Right forelimb (tissue), 1 donor: ENCODE data around the gene CA7.
"Not testable (repeated sequence)": the region's sequence is repeated elsewhere in the genome, so short reads cannot be mapped to it uniquely, and the experiment has no call there.

Experiments
- DNase-seq: peaks from one replicate; pipeline ENCODE4 v3.0.0-alpha.2; 2018

CA7 gene

DNA sequence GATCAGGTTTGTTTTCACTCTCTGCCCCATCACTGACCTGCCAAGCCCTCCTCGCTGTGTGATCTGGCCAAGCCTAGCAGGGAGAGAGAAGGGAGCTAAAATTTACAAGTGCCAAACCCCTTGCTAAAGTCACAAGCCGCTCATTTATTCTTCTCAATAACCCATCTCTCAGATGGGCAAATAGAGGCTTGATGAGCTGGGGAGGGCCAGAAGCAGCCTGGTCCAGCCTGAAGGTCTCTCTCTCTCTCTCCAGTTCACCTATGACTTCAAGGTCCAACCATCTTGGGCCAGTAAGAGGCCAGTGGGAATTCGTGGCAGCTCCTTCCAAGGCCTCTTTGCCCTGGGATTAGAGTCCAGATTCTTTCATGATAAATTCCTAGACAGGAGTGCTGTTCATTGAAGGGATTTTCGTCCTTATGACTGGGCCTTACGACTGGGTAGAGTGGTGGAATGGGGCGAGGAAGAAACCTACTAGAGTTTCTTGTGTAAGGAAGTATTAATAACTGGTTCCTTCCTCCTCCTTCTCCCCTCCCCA, 3.4 kb downstream of the CA7 start:
- DNase-seq: no peak

DNA sequence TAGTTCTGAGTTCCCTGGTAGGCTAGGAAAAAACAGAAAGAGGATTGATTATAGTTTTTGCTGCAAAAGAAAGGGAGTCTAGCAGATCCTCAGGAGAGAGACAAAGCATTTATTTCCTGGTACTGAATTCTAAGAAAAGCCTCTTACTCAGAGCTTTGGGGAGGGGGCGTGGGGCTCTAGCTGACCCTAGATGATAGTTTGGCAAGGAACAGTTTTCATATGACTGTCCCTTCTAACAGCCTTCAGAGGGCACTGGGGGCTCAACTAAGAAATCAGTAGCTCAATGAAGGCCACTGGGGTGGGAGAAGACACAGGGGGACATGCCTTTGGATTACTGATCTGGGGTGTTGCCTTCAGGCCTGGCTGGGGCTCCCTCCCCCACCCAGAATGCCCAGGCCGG, 4.0 kb downstream of the CA7 start:
- no peak for DNase-seq

DNA sequence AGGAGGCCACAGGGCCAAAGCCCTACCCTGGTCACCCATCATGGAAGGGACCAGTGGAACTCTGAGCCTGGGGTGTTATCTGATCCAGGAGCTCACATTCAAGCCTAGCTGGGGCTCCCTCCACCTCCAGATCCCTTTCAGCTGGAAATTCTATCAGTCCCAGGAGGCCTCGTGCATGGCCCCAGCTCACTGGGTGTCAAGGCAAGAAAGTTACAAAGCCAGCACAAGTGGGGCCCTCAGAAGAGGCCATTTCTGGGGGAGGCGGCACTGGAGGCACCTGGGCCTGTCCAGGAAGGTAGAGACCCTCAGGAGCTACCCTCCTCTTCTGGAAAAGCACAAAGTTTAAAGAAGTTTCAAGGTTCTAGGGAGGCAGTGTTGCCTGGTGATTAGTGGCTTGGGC, 4.8 kb downstream of the CA7 start:
- DNase-seq: no peak

DNA sequence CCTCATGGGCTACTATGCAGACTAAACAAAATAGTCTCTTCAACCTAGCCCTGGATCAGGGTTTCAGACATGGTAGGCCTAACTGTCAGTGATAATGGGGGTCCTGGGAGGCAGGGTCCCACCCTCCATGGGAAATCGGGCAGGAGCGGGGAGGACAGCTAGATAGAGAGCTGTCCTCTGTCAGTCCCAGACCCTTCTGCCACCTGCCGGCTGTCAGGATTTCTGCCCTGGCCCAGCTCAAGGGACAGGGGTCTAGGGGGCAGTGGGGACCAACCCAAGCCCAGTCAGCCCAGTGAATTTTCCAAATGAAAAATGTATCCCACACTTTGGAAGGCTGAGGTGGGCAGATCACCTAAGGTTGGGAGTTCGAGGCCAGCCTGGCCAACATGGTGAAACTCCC, 5.3 kb downstream of the CA7 start:
- DNase-seq: no peak

DNA sequence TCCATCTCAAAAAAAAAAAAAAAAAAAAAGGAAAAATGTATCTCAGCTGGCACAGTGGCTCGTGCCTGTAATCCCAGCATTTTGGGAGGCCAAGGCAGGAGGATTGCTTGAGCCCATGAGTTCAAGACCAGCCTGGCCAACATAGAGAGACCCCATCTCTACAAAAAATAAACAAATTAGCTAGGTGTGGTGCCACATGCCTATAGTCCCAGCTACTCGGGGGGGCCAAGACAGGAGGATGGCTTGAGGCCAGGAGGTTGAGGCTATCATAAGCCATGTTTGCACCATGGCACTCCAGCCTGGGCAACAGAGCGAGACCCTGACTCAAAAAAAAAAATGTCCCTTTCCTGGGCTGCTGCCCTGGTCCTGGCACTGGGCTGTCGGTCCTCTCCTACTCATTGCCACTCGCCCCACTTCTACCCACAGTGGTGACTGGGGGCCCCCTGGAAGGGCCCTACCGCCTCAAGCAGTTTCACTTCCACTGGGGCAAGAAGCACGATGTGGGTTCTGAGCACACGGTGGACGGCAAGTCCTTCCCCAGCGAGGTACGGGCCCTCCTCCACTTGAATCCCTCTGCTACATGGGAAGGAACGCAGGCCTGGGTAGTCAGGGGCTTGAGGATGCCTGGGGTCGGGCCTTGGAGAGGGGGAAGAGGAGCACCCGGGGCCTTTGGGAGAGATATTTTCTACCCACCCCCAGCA, 6.1 kb downstream of the CA7 start:
- DNase-seq: no peak

DNA sequence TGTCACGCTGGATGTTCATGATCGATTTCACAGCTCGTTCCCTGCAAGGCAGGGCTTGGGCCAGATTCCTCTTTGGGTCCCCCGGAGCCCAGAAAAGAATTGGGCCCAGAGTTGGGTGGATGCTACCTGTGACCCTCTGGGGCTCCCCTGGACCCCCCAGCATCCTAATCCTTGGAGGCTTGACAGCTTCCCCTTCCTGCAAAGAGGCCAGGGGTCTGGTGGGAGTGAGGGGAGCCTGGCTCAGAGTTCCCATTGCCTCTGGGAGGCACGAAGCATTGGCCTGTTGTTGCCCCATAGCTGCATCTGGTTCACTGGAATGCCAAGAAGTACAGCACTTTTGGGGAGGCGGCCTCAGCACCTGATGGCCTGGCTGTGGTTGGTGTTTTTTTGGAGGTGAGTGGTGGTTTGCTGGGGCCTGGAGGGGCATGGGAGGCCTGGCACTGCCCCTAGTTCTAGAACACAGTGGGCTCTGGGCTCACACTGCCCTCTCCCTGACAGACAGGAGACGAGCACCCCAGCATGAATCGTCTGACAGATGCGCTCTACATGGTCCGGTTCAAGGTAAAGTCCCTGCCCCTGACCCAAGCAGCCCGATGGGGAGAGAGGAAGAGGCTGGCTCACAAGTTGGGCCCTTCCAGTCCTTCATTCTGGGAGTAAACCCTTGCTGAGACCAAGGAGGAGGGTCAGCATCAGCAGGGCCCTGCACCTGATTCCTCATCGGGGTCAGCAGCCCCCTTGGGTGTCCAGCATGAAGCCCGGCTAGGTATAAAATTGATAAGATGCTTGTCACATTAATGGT, 7.2 kb downstream of the CA7 start:
- DNase-seq: no peak

DNA sequence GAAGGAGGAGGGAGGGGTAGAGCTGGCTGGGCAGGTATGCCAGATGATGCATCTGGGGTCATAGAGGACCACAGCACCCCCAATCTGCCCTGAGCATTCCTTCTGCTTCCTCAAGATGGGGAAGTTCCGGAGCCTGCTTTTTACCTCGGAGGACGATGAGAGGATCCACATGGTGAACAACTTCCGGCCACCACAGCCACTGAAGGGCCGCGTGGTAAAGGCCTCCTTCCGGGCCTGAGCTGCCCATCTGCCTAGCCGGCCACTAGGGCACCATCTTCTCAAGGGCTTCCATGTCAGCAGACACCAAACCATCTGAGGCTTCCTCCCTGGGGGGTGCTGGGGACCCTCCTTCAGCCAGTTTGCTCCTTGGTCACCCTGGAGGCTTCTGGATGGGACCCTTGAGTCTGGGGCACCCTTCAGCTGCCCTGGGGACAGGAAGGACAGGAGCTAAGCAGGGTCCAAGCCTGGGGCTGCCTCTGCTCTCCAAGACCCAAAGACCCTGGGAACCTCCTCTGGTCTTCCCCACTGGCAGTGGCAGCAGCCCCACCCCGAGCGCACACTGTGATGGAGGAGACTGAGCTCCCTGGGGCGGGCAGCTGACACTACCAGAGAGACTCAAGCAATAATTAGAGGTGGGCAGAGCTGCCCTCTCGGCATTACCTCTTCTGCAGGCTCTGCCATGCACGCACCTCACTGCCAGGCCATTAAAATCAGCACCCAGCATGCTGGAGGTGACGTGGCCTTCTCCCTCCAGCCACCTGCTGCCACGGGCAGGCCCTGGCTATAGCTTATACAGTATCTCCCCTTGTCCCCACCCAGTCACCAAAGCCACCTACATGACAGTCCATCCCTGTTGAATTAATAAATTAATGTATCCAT, 9.3 kb downstream of the CA7 start:
- DNase-seq: no peak

DNA sequence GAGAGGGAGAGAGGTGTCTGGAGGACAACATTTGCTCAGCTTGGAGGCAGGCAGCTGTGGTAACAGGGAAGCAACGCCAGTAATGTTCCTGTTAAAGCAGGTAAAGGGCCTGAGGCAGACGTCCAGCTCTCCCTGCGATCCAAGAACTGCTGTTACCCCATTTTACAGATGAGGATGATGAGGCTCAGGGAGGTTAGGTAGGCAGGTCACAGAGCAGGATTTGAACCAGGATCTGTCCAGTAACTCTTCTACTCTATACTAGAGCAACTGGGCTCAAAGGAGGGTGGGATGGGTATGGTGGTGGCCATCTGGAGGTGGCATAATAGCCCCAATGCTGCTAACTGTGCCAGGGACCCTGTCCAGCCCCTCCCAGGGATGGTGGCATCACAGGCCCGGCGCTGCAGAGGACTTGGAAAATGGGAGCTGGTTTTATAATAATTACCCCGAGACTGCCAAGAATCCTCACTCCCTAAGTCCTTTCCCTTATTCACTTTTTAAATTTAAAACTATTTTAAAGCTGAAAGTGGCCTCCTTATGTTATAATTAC, 12.0 kb downstream of the CA7 start:
- no peak for DNase-seq

DNA sequence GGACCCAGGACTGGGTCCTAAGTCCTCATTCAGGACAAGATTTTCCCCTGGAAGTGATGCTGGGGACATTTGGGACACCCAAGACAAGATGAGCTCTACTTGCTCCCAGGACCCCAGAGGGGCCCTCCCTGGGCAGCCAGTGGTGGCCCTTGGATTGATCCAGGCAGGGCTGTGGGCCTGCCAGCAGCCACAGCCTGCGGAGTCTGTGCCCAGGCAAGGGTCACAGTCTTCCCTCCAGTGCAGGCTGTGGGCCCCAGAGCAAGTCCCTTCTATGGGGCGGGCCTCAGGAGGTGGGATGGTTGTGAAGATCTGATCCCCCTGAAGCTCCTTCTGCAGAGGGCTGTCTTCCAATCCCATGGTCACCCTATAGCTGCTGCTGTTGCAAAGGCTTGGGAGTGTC, 12.6 kb downstream of the CA7 start:
- DNase-seq: no peak

DNA sequence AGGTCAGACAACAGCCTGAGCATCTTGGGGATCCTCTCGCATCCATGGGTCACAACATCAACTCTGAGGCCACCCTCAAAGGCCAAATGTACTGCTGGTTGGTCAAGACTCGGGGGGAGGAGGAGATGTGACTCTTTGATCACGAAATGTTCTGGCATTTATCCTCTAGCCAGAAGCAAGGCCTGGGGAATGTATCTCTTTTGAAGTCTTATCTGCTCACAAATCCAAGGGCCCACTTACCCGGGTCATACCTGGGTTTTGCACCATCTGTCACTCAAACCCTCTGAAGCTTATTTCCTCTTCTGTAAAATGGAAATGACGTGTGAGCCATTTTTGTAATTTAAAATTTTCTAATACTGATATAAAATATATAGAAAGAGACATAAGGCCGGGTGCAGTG, 13.2 kb downstream of the CA7 start:
- DNase-seq: no peak

DNA sequence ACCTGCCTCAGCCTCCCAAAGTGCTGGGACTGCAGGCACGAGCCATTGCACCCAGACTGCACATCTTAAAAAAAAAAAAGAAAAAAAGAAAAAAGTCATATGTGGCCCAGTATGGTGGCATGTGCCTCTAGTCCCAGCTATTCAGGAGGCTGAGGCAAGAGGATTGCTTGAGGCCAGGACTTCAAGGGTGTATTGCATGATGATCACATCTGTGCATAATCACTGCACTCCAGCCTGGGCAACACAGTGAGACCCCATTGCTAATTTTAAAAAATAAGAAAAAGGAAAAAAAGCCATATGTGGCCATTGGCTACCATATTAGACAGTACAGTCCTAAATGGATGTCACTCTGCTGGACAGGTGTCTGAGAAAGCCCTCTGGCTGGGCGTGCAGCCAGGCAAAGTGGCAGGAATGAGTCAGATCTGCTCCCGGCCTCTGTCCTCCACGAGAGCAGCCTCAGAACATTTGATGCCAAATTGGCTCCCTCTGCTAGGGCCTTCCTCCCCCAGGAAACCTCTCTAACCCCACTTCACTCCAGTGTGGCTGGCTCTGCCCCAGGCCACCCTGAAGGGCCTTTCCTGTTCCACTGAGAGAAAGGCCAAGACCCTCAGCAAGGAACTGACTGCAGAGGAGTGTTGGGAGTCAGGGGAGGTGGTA, 14.7 kb downstream of the CA7 start:
- no peak for DNase-seq

DNA sequence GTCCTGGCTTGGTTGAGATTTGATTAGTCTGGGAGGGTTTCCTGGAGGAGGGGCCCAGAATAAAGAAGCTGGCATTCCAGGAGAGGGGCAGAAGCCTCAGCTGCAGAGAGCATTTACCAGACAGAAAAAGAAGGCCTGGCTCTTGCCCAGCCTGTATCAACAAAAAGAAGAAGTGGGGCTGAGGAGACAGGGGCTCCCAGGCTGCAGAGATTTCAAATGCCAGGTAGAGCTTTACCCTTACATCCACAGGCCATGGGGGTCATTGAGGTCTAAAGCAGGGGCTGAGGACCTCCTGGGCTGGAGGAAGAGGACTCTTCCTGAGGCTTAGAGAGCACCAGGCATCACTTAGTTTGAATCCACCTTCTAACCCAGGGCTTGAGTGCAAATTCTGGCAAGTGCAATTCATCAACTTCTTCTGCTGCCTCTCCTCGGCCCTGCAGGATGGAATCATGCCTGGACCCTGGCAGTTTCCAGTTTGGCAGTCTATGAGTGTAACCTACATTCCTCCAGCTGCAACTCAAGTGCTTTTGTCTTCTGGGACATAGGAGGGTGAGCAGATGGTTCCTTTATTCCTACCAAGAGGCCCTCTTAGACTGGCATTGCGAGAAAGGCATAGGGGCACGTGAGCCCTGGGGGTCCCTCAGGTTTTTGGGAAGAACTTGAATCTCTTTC, 15.3 kb downstream of the CA7 start:
- no peak for DNase-seq

DNA sequence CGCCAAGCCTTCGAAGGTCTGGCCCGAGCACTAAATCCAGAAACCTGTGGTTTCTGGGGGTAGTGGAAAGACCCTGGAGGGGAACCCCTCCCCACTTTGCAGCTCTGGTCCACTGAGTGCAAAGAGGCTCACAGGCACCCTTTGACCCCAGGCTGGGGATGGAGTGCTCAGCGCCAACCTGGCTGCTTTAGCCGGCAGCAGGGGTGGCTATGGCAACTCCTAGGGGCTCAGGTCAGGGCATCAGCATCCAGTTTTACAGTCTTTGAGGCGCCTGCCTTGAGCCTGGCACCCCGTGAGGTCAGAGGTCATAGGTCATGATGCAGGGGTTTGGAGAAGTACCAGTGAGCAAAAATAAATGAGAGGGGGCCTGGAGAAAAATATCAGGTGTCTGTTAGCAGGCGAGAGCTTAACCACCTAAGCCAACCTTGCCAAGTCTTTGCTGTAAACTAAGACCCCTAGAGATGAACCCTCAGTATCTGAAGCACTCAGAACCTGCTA, 17.9 kb downstream of the CA7 start:
- DNase-seq: no peak

DNA sequence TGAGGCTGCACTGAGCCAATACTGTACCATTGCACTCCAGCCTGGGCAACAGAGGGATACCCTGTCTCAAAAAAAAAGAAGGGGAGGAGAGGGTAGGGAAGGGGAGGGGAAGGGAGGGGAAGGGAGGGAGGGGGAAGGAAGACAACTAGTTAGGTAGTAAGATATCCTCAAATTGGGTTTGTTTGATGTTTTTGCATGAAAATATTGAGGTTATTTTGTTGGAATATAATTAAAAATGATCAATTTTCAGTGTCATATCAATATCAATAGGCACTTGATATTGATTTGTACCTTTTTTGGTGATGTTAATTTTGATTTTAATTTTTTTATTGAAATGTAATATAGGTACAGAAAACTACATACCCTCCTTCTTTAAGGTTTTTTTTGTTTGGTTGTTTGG, 19.5 kb downstream of the CA7 start:
- DNase-seq: no peak

DNA sequence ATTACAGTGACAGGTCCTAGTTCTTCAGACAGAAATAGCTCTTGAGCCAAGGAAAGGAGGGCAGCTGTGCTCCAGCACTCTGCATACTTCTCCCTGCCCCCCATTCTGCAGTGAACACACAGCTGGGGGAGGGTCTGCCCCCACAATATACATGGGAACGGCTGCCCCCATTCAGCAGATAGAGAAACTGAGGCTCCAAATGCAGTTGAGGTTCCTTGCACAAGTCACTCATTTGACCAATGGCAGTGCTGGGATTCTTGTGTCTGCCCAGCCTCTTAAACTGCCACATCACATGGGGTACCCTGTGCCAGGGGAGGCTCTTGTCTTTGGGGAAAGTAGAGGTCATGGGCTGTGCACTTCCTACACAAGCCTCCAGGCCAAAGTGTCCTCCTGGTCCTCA, 25.2 kb downstream of the CA7 start:
- no peak for DNase-seq

DNA sequence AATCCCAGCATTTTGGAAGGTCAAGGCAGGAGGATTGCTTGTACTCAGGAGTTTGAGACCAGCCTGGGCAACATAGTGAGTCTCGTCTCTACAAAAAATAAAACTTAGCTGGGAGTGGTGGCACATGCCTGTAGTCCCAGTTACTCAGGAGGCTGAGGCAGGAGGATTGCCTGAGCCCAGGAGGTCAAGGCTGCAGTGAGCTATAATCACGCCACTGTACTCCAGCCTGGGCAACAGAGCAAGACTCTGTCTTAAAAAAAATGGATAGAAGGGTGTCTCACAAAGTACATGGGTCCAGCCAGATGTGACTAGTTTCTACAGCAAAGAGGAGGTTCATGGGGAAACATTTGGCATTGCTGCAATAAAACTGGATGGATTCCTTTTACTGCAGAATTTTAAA, 27.1 kb downstream of the CA7 start:
- not testable (repeated sequence) for DNase-seq

DNA sequence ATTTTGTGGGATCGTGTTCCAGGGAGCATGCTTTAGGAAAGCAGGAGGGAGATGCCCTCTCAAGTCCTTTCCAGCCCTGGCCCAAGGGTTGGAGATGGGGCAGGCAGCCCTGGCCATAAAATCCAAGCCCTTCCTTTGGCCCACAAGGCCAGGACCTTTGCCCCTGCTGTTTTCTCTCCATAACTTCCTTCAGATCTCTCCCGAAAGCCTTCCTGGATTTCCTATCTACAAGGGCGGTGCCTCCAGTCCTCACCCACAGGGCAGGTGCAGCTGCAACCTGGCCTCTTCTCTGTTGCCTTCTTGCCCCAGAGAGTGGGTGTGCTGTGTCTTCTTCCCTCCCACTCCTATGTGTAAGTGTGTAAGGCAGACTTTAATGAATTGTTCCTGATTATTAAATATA, 27.6 kb downstream of the CA7 start:
- no peak for DNase-seq

DNA sequence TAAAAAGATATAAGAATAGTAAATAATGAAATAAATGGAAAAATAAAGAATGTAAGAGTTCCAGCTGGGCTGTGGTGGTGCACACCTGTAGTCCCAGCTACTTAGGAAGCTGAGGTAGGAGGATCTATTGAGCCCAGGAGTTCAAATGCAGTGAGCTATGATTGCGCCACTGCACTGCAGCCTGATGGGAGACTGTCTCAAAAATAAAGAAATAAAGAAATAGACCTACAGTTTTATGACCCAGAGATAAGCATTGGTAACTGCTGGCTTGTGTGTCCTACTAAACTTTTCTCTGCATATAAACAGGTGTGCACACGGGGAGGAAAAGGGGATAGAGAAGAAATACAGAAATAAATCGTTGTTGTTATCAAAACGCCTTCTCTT, 28.3 kb downstream of the CA7 start:
- no peak for DNase-seq

DNA sequence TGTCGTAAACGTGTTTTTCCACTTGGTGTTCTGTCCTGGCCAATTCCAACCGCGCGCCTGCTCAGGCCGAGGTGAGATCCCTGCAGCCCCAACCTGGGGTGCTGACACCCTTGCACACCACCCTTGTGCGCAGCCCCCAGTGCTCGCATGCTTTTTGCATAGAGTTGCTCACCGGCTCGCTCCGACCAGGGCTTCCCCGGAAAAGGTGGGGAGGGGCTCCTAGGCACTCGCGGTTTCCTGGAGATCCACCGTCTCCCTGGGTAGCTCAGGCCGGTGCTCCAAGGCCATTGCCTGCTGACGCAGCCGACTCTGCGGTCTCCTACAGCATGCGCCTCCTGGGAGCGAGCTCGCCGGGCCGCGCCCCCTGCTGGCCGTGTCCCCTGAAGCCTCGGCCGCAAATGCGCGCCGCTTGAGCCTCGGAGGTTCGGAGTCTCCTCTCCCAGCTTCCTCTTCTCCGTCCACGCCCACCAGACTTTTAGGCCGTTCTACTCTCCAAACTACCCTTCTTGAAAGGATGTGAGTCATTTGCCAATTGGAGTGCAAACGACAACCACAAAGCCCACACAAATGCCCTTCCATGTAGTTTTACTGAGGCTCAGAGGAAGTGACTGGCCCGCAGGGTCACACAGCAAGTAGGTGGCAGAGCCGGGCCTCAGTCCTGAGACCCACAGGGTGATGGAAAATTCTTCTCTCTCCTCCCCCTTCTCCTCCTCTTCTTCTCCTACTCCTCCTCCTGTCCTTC, 28.9 kb downstream of the CA7 start:
- peak; percentile 88 for DNase-seq

DNA sequence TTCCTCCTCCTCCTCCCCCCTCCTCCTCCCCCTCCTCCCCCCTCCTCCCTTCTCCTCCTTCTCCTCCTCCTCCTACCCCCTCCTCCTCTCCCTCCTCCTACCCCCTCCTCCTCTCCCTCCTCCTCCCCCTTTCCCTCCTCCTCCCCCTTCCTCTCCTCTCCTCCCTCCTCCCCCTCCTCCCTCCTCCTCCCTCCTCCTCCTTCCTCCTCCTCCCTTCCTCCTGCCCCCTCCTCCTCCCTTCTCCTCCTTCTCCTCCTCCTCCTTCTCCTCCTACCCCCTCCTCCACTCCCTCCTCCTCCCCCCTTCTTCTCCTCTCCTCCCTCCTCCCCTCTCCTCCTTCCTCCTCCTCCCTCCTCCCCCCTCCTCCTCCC, 29.5 kb downstream of the CA7 start:
- no peak for DNase-seq
